Measurements from ENCODE around the gene RGS12.

DNA sequence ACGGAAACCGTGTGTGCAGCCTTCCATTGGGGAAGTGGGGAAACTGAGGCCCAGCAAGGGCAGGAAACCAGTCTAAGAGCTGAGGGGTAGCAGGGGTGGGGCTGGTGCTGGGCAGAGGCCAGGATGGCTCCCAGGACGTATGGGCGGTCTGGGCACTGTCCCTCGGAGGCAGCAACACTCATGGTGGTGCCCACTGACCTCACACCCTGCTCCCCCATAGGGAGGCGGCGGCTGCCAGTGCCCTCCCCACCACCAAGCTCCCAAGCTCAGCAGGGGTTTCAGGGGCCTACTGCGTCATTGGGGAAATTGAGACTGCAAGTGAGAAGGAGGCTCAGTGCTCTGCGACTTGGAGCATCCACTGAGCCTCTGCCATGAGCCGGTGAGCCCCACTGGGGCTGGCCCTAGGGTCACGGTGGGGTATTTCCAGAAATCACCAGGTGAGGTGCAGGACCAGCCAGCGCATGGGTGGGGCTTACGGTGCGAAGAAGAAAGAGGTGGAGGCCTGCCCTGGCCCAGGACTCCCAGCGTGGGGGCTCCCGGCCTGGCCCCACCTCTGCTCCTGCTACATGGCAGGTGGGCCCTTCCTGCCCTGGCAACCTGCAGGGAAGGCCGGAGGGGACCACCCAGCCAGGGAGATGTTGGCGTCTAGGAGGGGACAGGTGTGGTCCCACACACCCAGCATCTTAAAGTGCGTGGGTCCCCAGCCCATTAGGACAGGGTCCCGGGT lies 42.9 kb upstream of the RGS12 start:
- TF ChIP-seq EZH2phosphoT487 (IDR thresholded peaks at IDR 0.05; ENCODE audit: unreplicated experiment) (no peak), EZH2 (IDR thresholded peaks at IDR 0.05; ENCODE audit: low read depth, unreplicated experiment) (no peak), CTCF (conservative IDR thresholded peaks at IDR 0.05; ENCODE audit: low read depth in 2 of 2) (no peak), POLR2AphosphoS5 (IDR thresholded peaks at IDR 0.05; ENCODE audit: low read depth) (no peak), ZNF331 (CRISPR knock-in tag; IDR thresholded peaks at IDR 0.05; ENCODE audit: low read depth) (no peak)

Measured in GM23338 (cell line).